ENCODE results near the gene MAP4.

DNA sequence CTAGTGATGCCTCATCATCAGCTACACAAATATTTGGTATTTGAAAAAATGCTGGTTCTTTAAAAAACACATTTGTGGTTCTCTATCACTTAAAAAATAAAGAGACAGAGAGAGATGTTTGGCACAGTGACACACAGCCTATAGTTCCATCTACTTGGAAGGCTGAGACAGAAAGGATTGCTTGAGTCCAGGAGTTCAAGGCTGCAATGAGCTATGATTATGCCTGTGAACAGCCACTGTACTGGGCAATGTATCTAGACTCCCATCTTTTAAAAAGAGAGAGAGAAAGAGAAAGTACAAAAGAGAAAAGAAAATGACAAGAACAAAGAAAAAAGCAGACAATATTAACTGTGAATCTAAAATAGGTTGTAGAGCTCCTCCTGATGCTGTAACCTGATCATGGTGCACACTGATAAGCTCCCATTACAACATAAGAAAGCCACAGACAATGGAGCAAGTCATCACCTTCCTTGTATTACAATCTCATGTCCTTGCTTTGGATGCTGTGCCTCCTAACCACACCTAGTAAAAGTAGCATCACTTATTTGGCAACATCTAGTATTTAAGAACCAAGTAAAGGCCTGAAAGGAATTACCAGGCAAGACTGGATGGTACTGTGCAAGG lies 31.7 kb upstream of the MAP4 start:
- no peak for TF ChIP-seq ZNF23 (tag by site-specific recombination; IDR thresholded peaks at IDR 0.05; ENCODE audit: borderline replicate concordance)
- TF ChIP-seq, protein P1, sequence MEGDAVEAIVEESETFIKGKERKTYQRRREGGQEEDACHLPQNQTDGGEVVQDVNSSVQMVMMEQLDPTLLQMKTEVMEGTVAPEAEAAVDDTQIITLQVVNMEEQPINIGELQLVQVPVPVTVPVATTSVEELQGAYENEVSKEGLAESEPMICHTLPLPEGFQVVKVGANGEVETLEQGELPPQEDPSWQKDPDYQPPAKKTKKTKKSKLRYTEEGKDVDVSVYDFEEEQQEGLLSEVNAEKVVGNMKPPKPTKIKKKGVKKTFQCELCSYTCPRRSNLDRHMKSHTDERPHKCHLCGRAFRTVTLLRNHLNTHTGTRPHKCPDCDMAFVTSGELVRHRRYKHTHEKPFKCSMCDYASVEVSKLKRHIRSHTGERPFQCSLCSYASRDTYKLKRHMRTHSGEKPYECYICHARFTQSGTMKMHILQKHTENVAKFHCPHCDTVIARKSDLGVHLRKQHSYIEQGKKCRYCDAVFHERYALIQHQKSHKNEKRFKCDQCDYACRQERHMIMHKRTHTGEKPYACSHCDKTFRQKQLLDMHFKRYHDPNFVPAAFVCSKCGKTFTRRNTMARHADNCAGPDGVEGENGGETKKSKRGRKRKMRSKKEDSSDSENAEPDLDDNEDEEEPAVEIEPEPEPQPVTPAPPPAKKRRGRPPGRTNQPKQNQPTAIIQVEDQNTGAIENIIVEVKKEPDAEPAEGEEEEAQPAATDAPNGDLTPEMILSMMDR (tag by site-specific recombination; IDR thresholded peaks at IDR 0.05) = no peak
- TF ChIP-seq PBX3 (CRISPR knock-in tag; IDR thresholded peaks at IDR 0.05) = no peak
- TF ChIP-seq MYNN (tag by site-specific recombination; IDR thresholded peaks at IDR 0.05; ENCODE audit: borderline replicate concordance) = no peak
- TF ChIP-seq ZNF239 (tag by site-specific recombination; IDR thresholded peaks at IDR 0.05) = no peak
- no peak for TF ChIP-seq KLF7 (tag by site-specific recombination; IDR thresholded peaks at IDR 0.05; ENCODE audit: borderline replicate concordance)
- TF ChIP-seq REST (tag by site-specific recombination; IDR thresholded peaks at IDR 0.05) = no peak
- no peak for TF ChIP-seq ZNF394 (tag by site-specific recombination; IDR thresholded peaks at IDR 0.05; ENCODE audit: borderline replicate concordance)

Measured in HEK293 (cell line).